GM23248 (cell line): ENCODE measurements around the gene CD300A.

Experiments used
- EZH2 ChIP-seq: fragments of 200-600 bp; sonication (generic); IDR thresholded peaks from 2 replicates; pipeline ENCODE4 v1.6.1; 2018; ENCODE audit warnings: antibody characterized with exemption, mild to moderate bottlenecking; ENCODE audit not compliant: insufficient read depth, poor library complexity, severe bottlenecking
- EZH2phosphoT487 ChIP-seq: fragments of 200-600 bp; sonication (generic); IDR thresholded peaks from 2 replicates; pipeline ENCODE4 v1.6.1; 2018; ENCODE audit warnings: antibody characterized with exemption, moderate library complexity, mild to moderate bottlenecking, low read depth; ENCODE audit not compliant: insufficient read depth

GRCh38 chr17:74427763-74428153 lies 38.7 kb upstream of the CD300A start:
- TF ChIP-seq EZH2phosphoT487 (no peak), EZH2 (no peak)
